HFF-Myc (cell line): ENCODE measurements around the gene KRTAP5-6.

Experiments used
- DNase-seq: peaks from one replicate; pipeline ENCODE4 v3.0.0-alpha.2; 2011; ENCODE audit warnings: low read depth; ENCODE audit errors: extremely low read depth
- H3K4me3 ChIP-seq: replicated peaks from 2 replicates; pipeline ENCODE4 v1.5.1; 2011; ENCODE audit warnings: low read depth, mild to moderate bottlenecking, control low read depth, low read length
- TF ChIP-seq, protein P1 (sequence below): IDR thresholded peaks from 2 replicates; pipeline ENCODE4 v1.5.1; 2012; ENCODE audit warnings: mild to moderate bottlenecking, low read depth, low read length, control low read depth; ENCODE audit errors: missing control alignments

Gene KRTAP5-6

DNA sequence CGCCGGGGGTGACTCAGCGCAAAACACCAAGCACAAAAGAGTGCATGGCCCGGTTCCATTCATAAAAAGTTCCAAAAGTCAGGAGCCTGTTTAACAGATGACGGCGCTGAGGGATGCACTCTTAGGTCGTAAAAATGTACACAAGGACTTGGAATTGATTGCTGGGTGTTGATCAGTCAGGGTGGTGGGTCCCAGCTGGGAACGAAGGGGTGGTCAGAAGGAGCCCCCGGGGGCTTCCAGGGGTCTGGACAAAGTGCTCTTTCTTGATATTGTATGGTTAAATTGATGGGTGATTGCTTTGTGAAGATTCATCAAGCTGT lies 32.7 kb downstream of the KRTAP5-6 start:
- H3K4me3 ChIP-seq = no peak overlapping the region
- TF ChIP-seq, protein P1, sequence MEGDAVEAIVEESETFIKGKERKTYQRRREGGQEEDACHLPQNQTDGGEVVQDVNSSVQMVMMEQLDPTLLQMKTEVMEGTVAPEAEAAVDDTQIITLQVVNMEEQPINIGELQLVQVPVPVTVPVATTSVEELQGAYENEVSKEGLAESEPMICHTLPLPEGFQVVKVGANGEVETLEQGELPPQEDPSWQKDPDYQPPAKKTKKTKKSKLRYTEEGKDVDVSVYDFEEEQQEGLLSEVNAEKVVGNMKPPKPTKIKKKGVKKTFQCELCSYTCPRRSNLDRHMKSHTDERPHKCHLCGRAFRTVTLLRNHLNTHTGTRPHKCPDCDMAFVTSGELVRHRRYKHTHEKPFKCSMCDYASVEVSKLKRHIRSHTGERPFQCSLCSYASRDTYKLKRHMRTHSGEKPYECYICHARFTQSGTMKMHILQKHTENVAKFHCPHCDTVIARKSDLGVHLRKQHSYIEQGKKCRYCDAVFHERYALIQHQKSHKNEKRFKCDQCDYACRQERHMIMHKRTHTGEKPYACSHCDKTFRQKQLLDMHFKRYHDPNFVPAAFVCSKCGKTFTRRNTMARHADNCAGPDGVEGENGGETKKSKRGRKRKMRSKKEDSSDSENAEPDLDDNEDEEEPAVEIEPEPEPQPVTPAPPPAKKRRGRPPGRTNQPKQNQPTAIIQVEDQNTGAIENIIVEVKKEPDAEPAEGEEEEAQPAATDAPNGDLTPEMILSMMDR = no peak
- no peak for DNase-seq

DNA sequence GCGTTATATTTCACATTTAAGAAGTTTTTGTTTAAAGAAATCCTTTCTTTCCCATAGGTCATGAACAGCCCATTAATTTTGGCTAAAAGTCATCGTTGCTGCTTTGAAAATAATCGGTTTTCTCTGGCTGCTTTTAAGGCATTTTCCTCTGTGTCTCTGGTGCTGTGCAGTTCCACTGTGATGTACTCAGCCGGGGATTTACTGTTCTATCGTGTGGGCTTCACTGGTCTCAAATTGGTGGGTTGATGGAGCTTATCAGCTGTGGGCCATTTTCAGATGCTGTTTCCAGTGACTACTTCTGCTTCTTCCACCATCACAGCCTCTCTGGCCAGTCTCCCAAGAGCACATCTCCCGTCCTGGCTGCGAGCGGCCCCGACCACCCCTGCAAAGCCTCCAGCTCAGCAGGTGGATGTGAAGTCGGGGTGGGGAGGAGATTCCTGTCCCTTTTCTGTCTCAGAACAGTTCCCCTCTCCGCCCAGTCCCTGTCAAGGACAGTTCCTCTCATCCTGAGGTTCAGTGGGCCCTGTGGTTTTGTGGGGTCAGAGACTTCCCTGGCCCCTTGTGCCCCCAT lies 33.1 kb downstream of the KRTAP5-6 start:
- H3K4me3 ChIP-seq = no peak overlapping the region
- no peak for DNase-seq
- TF ChIP-seq, protein P1 = no peak

DNA sequence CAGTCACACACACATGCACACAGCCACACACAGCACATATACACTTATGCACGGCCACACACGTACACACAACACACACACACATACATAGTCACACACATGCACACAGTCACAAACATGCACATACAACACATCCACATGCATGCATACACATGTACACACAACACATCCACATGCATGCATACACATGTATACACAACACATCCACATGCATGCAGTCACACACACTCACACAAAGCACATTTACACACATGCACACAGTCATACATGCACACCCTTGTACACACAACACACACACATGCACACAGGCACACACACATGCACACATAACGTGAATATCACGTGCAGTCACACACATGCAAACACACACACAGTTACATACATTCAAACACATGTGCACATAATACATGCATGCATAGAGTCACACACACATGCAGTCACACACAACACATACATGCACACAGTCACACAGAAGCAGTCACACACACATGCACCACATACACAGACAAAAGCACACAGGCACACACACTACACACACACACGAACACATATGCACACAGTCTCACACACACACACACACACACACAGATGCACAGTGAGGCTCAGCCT lies 34.6 kb downstream of the KRTAP5-6 start:
- no peak for DNase-seq
- no peak overlapping the region for H3K4me3 ChIP-seq
- TF ChIP-seq, protein P1 = no peak

DNA sequence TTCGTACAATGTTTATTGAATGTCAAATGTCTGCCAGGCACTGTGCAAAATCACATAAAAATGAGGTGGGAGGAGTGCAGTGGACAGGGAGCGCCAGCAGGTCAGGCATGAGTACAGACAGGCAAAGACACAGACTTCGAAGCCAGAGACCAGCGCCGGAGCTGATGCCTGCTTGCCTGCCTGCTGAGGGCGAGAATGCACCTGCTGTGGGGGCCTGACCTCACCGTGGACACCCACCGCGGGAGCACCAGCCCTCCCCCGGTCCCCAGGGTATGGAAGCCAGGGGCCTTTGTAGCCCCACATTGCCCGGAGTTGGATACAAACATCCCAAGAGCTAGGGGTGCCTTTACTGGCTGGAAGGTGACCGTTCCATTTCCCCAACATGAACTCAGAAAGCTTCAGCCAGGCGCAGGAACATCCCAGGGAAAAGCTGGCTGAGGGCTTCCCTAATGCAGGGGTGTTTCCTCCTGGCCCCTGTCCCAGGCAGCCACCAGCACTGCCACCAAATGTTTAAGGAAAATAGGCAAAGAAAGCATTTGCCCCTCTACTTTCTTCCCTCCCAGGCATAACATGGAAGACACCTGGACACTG lies 35.5 kb downstream of the KRTAP5-6 start:
- TF ChIP-seq, protein P1 = no peak
- DNase-seq = no peak
- H3K4me3 ChIP-seq = no peak overlapping the region

DNA sequence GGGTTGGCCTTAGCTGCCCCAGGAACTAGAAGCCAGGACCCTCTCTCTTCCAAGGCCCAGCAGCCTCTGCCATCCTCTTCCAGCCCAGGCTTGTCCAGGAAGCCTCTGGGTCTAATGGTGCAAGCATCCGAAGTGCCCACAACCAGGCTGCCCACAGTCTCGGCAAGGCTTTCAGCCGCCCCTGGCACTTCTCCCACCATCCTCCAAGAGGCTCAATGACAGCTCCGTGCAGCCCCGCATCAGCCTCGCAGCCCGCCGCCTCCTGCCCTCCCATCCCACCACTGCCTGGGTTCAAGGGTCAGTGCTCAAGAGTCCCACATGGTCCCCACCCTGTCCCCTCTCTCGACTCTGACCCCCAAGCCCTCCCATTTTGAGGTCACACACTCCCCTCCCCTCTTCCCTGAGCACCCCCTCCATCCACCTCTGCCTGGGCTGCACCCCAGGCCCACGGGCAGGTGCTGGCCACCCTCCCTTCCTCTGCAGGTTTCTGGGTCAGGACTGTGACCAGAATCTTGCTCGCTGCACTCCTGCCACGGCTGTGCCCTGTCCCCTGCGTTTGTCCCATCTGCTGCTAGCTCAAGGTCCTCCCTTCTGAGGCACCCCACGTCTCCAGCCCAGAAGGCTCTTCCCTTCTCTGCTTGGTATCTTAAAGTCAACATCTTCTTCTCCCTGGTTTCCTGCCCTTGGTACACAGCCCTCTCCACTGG lies 36.2 kb downstream of the KRTAP5-6 start:
- no peak overlapping the region for H3K4me3 ChIP-seq
- no peak for DNase-seq
- TF ChIP-seq, protein P1 = no peak

DNA sequence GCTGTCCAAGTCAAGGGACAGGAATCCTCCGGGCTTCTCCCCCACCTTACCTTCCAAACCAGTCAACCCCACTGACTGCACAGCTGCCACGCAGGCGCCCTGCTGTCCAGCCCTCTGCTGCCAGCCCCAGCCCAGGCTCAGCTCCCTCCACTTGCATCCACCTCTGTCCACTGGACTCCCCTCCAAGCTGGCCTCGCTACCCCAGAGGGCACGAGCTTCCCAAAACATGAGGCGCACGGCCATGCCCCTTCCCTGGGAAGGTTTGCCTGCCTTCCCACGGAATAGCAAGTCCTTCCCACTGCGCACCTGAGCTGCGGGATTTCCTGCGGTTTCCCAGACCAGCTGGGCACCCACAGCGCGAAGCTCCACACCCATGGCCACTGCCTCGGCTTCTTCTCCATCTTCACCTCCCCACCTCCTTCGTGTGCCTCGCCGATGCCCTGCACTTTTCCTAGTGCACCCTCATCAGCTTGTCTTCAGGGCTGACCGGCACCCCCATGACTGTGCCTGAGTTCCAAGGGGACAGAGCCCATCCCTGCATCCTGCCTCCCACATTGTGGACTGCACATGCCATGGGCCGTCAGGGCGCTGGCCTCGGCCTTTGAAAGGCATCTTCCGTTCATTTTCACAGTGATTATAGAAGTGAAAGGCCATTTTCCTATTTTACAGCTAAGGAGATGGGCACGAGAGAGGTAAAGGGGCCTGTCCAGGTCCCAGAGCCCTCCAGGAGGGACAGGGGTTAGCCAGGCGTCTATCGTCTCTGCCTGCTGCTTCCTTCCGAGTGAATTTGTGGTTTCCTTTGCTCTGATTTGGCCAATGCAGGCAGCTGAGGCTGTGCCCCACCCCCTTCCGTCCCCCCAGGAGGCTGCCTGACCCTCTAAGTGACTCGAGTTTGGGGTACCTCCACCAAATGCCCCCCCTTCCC lies 37.0 kb downstream of the KRTAP5-6 start:
- no peak overlapping the region for H3K4me3 ChIP-seq
- TF ChIP-seq, protein P1 = no peak
- DNase-seq = no peak
